ENCODE results near the gene GIMAP8. TPM values are rescaled to one million over a fixed set of nuclear protein-coding genes. Genes with fewer than 3 reads are reported as not detected.
"Not testable (repeated sequence)": the region's sequence is repeated elsewhere in the genome, so short reads cannot be mapped to it uniquely, and the experiment has no call there.

Gene GIMAP8
- total RNA-seq, 1 donor from 2014 or later: not detected

GRCh38 chr7:150479023-150479716 is 28.7 kb downstream of the GIMAP8 start:
- H3K4me3 ChIP-seq (ENCODE audit: low read depth, low read length): no peak overlapping the region
- no peak for DNase-seq (ENCODE audit: low read depth)
- TF ChIP-seq CTCF (conservative IDR thresholded peaks at IDR 0.05; ENCODE audit: low read depth, low read length): no peak

- no peak overlapping the region for H3K4me3 ChIP-seq (ENCODE audit: low read depth, low read length)
- no peak for TF ChIP-seq CTCF (conservative IDR thresholded peaks at IDR 0.05; ENCODE audit: low read depth, low read length)
These were observed 30.9 kb downstream of the GIMAP8 start for GRCh38 chr7:150481186-150481920.

GRCh38 chr7:150481922-150482321 is 31.5 kb downstream of the GIMAP8 start:
- DNase-seq (ENCODE audit: low read depth): no peak
- no peak overlapping the region for H3K4me3 ChIP-seq (ENCODE audit: low read depth, low read length)
- TF ChIP-seq CTCF (conservative IDR thresholded peaks at IDR 0.05; ENCODE audit: low read depth, low read length): no peak

More at GRCh38 chr7:150481186-150481920, 30.9 kb downstream of the GIMAP8 start:
- no peak for DNase-seq (ENCODE audit: low read depth)

GRCh38 chr7:150483514-150483913 is 33.1 kb downstream of the GIMAP8 start:
- H3K4me3 ChIP-seq (ENCODE audit: low read depth, low read length); DNase-seq (ENCODE audit: low read depth): not testable (repeated sequence)

GRCh38 chr7:150484071-150484470 is 33.6 kb downstream of the GIMAP8 start:
- not testable (repeated sequence) for DNase-seq (ENCODE audit: low read depth); H3K4me3 ChIP-seq (ENCODE audit: low read depth, low read length)

- no peak for DNase-seq (ENCODE audit: low read depth)
- TF ChIP-seq CTCF (conservative IDR thresholded peaks at IDR 0.05; ENCODE audit: low read depth, low read length): no peak
- H3K4me3 ChIP-seq (ENCODE audit: low read depth, low read length): no peak overlapping the region
These were observed 37.2 kb downstream of the GIMAP8 start for GRCh38 chr7:150487625-150488024.

GRCh38 chr7:150489782-150490181 is 39.4 kb downstream of the GIMAP8 start:
- no peak overlapping the region for H3K4me3 ChIP-seq (ENCODE audit: low read depth, low read length)
- no peak for TF ChIP-seq CTCF (conservative IDR thresholded peaks at IDR 0.05; ENCODE audit: low read depth, low read length)
- DNase-seq (ENCODE audit: low read depth): no peak

GRCh38 chr7:150493442-150493841 is 43.0 kb downstream of the GIMAP8 start:
- not testable (repeated sequence) for DNase-seq (ENCODE audit: low read depth); H3K4me3 ChIP-seq (ENCODE audit: low read depth, low read length)
